ENCODE measurements around the gene NCAPD3.

NCAPD3 gene

GRCh38 chr11:134226806-134227325, 3.1 kb upstream of the NCAPD3 start:
- Histone ChIP-seq H3K27me3 (peaks cover 23 to 37% (median 29%) of the 10 kb centered on the region in 11 experiments), H4K20me1 (peaks cover 61 to 85% (median 75%) of the 10 kb centered on the region in 11 experiments; a peak in 21 of 22 replicates), H3K4me1 (peaks cover 75 to 85% (median 82%) of the 10 kb centered on the region in 10 experiments), H3K9me3 (replicated peaks in 1 of 11) (no peaks in the 10 kb centered on the region), H3K9ac (peak overlapping the region in 6 of 11 experiments; percentile 14 to 89 (median 84); a peak in 4 of 22 replicates), H3K4me3 (peak overlapping the region; percentile 76 to 91 (median 86); a peak in 18 of 20 replicates), H3K4me2 (peak overlapping the region; percentile 91 to 99 (median 97)), H3K27ac (no peak overlapping the region), H3K36me3 (peaks cover 0 to 6% (median 0%) of the 10 kb centered on the region in 11 experiments; a peak in 4 of 22 replicates)
- no peak for TF ChIP-seq Cebpa-rat (IDR thresholded peaks at IDR 0.05)

DNA sequence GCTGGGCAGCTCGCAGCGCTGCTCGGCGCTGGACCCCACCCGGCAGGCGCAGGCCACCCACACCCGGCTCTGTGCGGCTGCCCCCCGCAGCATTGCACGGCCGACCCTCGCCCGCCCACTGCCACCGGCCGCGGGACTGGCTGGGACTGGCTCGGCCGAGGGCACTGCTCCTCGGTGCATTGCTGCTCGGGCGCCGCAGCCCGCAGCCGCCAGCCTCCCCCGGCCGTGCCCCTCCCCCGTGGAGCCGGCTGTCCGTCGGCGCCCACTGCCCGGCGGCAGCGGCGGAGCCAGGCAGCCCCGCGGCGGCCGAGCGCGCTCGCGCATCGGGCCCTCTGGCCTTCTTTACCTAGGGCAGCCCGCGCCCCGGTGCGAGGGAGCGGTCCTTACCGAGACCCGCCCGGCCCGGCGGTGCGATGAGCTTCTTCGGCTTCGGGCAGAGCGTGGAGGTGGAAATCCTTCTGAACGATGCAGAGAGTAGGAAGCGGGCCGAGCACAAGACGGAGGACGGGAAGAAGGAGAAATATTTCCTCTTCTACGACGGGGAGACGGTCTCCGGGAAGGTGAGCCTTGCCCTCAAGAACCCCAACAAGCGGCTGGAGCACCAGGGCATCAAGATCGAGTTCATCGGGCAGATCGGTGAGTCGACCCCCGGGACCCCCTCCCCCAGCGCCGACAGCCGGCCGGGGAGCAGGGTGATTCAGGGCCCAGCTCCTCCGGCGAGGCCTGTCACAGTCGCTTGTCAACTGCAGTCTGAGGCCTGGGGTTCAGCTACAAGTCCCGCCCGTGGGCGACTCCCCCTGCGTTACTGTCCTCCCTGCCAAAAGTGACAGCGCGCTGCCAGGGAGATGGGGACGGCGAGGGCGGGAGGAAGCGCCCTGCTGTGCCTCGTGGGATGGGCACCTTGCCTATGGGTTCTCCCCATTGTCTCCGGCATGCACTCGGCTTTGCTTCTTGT, 1.2 kb upstream of the NCAPD3 start:
- Histone ChIP-seq H3K4me2 (peak overlapping the region; percentile 91 to 99 (median 97)), H3K4me1 (peaks cover 57 to 73% (median 69%) of the 10 kb centered on the region in 10 experiments), H3K9ac (peak overlapping the region; percentile 80 to 92 (median 84)), H3K4me3 (peak overlapping the region; percentile 76 to 91 (median 86)), H3K27ac (peak overlapping the region; percentile 30 to 94 (median 87); a peak in 21 of 22 replicates), H4K20me1 (peaks cover 45 to 79% (median 65%) of the 10 kb centered on the region in 11 experiments; a peak in 21 of 22 replicates), H3K36me3 (peaks cover 0 to 18% (median 11%) of the 10 kb centered on the region in 11 experiments; a peak in 20 of 22 replicates), H3K27me3 (peaks cover 23 to 37% (median 29%) of the 10 kb centered on the region in 11 experiments), H3K9me3 (replicated peaks in 1 of 11) (no peaks in the 10 kb centered on the region)
- TF ChIP-seq Cebpa-rat (IDR thresholded peaks at IDR 0.05), result no peak

GRCh38 chr11:134223121-134223520, 646 bp downstream of the NCAPD3 start:
- Histone ChIP-seq H3K4me1 (peaks cover 39 to 54% (median 51%) of the 10 kb centered on the region in 10 experiments), H3K27ac (peak overlapping the region in 9 of 11 experiments; percentile 78 to 94 (median 88); a peak in 17 of 22 replicates), H3K36me3 (peaks cover 18 to 37% (median 29%) of the 10 kb centered on the region in 11 experiments), H3K4me2 (peak overlapping the region; percentile 91 to 99 (median 97)), H3K27me3 (peaks cover 23 to 31% (median 29%) of the 10 kb centered on the region in 11 experiments), H3K9ac (peak overlapping the region; percentile 80 to 92 (median 85); a peak in 21 of 22 replicates), H3K9me3 (replicated peaks in 1 of 11) (no peaks in the 10 kb centered on the region), H4K20me1 (peaks cover 27 to 72% (median 57%) of the 10 kb centered on the region in 11 experiments; a peak in 21 of 22 replicates), H3K4me3 (peak overlapping the region; percentile 76 to 91 (median 86))
- TF ChIP-seq Cebpa-rat (IDR thresholded peaks at IDR 0.05), result no peak

- no peak overlapping the region for H3K27ac ChIP-seq
- H3K36me3 ChIP-seq, result peaks cover 53 to 94% (median 79%) of the 10 kb centered on the region in 11 experiments
- H3K4me3 ChIP-seq, result no peak overlapping the region
- no peak for TF ChIP-seq Cebpa-rat (IDR thresholded peaks at IDR 0.05)
- H3K9me3 ChIP-seq (replicated peaks in 1 of 11), result no peaks in the 10 kb centered on the region
- no peak overlapping the region for H3K4me2 ChIP-seq
- H4K20me1 ChIP-seq, result peaks cover 0 to 83% (median 54%) of the 10 kb centered on the region in 11 experiments; a peak in 16 of 22 replicates
- H3K4me1 ChIP-seq, result peaks cover 2 to 12% (median 6%) of the 10 kb centered on the region in 10 experiments; a peak in 18 of 20 replicates
- no peak overlapping the region for H3K9ac ChIP-seq
- no peaks in the 10 kb centered on the region for H3K27me3 ChIP-seq
Measured at GRCh38 chr11:134216816-134217215, 7.0 kb downstream of the NCAPD3 start.

GRCh38 chr11:134215836-134216235, 7.9 kb downstream of the NCAPD3 start:
- peaks cover 0 to 9% (median 6%) of the 10 kb centered on the region in 10 experiments; a peak in 13 of 20 replicates for H3K4me1 ChIP-seq
- H3K27me3 ChIP-seq, result no peaks in the 10 kb centered on the region
- peaks cover 0 to 74% (median 56%) of the 10 kb centered on the region in 11 experiments; a peak in 16 of 22 replicates for H4K20me1 ChIP-seq
- peaks cover 54 to 100% (median 81%) of the 10 kb centered on the region in 11 experiments for H3K36me3 ChIP-seq
- TF ChIP-seq Cebpa-rat (IDR thresholded peaks at IDR 0.05), result no peak
- no peak overlapping the region for H3K4me3 ChIP-seq
- no peak overlapping the region for H3K4me2 ChIP-seq
- peak overlapping the region in 1 of 11 experiments; percentile 32; a peak in 1 of 22 replicates for H3K9ac ChIP-seq
- no peaks in the 10 kb centered on the region for H3K9me3 ChIP-seq (replicated peaks in 1 of 11)
- no peak overlapping the region for H3K27ac ChIP-seq

DNA sequence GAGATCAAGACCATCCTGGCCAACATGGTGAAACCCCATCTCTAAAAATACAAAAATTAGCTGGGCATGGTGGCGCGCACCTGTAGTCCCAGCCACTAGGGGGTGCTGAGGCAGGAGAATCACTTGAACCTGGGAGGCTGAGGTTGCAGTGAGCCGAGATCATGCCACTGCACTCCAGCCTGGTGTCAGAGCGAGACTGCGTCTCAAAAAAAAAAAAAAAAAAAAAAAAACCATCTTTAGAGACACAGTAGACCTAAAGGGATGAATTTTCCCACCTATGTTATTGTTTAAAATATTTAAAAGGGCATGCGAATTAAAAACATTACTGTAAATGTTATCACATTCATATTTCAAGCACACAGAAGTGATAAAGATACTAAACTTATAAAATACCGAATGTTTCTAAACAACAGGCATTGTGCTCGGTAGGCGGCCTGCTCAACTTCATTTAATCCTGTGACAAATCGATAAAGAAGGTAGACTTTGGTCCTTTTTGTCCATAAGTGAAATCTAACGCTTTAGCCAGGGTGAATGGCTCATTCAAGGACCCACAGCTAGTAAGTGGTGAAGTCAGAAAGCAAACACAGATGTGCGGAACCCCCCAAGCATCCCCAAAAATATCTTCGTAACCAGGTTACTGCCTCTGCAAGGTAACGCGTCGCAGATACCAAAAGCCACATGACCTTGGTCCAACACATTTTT, 16.1 kb downstream of the NCAPD3 start:
- H3K4me1 ChIP-seq, result peaks cover 0 to 9% (median 6%) of the 10 kb centered on the region in 10 experiments; a peak in 13 of 20 replicates
- H3K4me2 ChIP-seq, result no peak overlapping the region
- no peaks in the 10 kb centered on the region for H3K9me3 ChIP-seq (replicated peaks in 1 of 11)
- H4K20me1 ChIP-seq, result peaks cover 0 to 44% (median 16%) of the 10 kb centered on the region in 11 experiments; a peak in 10 of 22 replicates
- peaks cover 77 to 97% (median 90%) of the 10 kb centered on the region in 11 experiments for H3K36me3 ChIP-seq
- H3K27me3 ChIP-seq, result no peaks in the 10 kb centered on the region
- H3K4me3 ChIP-seq, result no peak overlapping the region
- no peak overlapping the region for H3K27ac ChIP-seq
- no peak overlapping the region for H3K9ac ChIP-seq
- no peak for TF ChIP-seq Cebpa-rat (IDR thresholded peaks at IDR 0.05)

DNA sequence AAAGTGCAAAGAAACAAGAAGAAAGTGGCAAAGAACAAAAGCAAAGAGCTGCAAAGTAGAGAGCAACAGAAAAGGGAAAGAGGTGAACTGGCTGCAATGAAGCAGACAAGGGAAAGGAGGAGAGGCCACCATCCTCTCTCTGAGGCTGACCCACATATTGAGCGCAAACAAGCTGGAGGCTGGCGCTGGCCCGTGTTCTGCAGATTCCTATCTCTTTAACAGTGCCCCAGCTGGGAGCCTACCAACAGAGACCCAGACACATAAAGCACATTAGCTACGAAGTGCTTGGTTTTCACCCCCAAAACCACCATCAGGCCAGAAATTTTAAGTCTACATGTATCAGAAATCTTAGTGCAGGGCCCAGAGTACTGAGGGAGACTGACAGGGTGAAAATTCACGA, 17.6 kb downstream of the NCAPD3 start:
- no peak overlapping the region for H3K4me3 ChIP-seq
- H3K9ac ChIP-seq, result no peak overlapping the region
- H3K36me3 ChIP-seq, result peaks cover 88 to 98% (median 96%) of the 10 kb centered on the region in 11 experiments
- H4K20me1 ChIP-seq, result peaks cover 0 to 35% (median 9%) of the 10 kb centered on the region in 11 experiments; a peak in 9 of 22 replicates
- H3K27ac ChIP-seq, result no peak overlapping the region
- H3K4me1 ChIP-seq, result peaks cover 0 to under 1% (median 0%) of the 10 kb centered on the region in 10 experiments; a peak in 4 of 20 replicates
- no peaks in the 10 kb centered on the region for H3K27me3 ChIP-seq
- H3K4me2 ChIP-seq, result no peak overlapping the region
- H3K9me3 ChIP-seq (replicated peaks in 1 of 11), result no peaks in the 10 kb centered on the region
- TF ChIP-seq Cebpa-rat (IDR thresholded peaks at IDR 0.05), result no peak

DNA sequence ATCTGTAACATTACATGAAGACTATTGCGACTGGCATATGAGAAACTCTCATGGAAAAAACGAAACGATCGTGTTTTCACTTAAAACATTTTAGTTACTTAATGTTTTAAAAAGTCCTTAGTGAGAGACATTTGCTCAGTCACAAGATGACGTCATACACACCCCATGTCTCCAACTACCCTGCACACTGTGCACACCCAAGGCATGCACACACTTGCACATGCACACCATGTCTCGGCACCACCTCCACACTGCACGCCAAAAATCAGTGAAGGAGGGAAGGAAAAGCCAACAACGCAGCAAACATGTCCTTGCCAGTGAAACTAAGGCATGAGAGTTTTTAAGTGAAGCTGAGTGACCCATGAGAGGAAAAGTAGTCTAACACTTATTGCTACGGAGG, 18.0 kb downstream of the NCAPD3 start:
- Histone ChIP-seq H3K4me1 (no peaks in the 10 kb centered on the region), H3K36me3 (peaks cover 91 to 98% (median 96%) of the 10 kb centered on the region in 11 experiments), H3K27ac (no peak overlapping the region), H3K4me2 (no peak overlapping the region), H4K20me1 (peaks cover 0 to 30% (median 4%) of the 10 kb centered on the region in 11 experiments; a peak in 9 of 22 replicates), H3K9ac (no peak overlapping the region), H3K4me3 (no peak overlapping the region), H3K9me3 (replicated peaks in 1 of 11) (no peaks in the 10 kb centered on the region), H3K27me3 (no peaks in the 10 kb centered on the region)
- no peak for TF ChIP-seq Cebpa-rat (IDR thresholded peaks at IDR 0.05)

Measured in BLaER1 treated with 17β-estradiol and CSF1 and Interleukin-3, amounts not matched to agents 10 nM and 100 nM (cell line).